SK-N-SH treated with all-trans-retinoic acid at 6 μM for 48 hours (cell line): ENCODE data around the gene MPZL3.

ENCODE experiments used
- CREB5 ChIP-seq: fragments of 250-450 bp; sonication (Bioruptor Pico); IDR thresholded peaks from 2 replicates; pipeline ENCODE4 v1.5.1; 2020; ENCODE audit warnings: low read depth, mild to moderate bottlenecking, moderate library complexity
- RARB ChIP-seq: fragments of 250-450 bp; sonication (Bioruptor Pico); IDR thresholded peaks from 2 replicates; pipeline ENCODE4 v1.8.0; 2021; ENCODE audit warnings: mild to moderate bottlenecking, moderate library complexity
- ZNF70 ChIP-seq: fragments of 450-650 bp; formaldehyde crosslinking; IDR thresholded peaks from 2 replicates; pipeline ENCODE4 v1.5.0; 2020; ENCODE audit warnings: mild to moderate bottlenecking, moderate library complexity

DNA sequence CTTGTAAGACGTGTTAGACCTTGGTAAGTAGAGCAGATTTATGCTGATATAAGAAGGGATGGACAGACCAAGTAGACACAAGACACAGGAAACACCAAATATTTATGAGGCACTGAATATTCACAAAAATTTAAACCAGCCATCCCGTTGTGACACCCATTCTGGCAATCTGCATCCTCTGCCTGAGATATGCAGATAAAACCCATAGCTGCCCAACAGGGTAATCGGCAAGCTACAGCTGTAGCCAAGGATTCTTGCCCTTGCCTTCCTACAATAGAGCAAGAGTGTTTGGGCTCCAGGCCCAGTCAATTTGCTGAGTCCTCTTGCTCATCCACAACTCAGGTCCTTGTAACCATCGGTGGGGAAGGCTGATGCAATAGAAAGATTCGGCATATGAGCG, 30.4 kb upstream of the MPZL3 start:
- TF ChIP-seq ZNF70 (CRISPR knock-in tag) (no peak), RARB (CRISPR knock-in tag) (no peak), CREB5 (CRISPR knock-in tag) (no peak)
